Erythroblast (primary cell): ENCODE results near the gene DGKB.

ENCODE experiments used
- GATA1 ChIP-seq: IDR thresholded peaks from 2 replicates; pipeline ENCODE4 v1.6.1; 2011; ENCODE audit warnings: low read depth, mild to moderate bottlenecking, control low read depth, low read length, moderate library complexity
- POLR2A ChIP-seq: IDR thresholded peaks from 2 replicates; pipeline ENCODE4 v1.6.1; 2011; ENCODE audit warnings: mild to moderate bottlenecking, low read length

- TF ChIP-seq POLR2A (no peak), GATA1 (no peak)
Observed at GRCh38 chr7:14739841-14740185, 162.7 kb downstream of the DGKB start.
